Thoracic aorta (tissue), 2 donors: ENCODE results near the gene FGGY. TPM values are rescaled to one million over a fixed set of nuclear protein-coding genes. Genes with fewer than 3 reads are reported as not detected.
"Not testable (repeated sequence)": the region's sequence is repeated elsewhere in the genome, so short reads cannot be mapped to it uniquely, and the experiment has no call there.

Experiments used
- ATAC-seq: fragments of 150-250 bp; one replicate; pipeline ENCODE4 v1.8.0; 2017; ENCODE audit warnings: low read depth; ENCODE audit not compliant: insufficient number of reproducible peaks, low FRiP score
- DNase-seq: peaks from one replicate; pipeline ENCODE4 v3.0.0-alpha.2; 2020; ENCODE audit warnings: low spot score
- H3K27ac ChIP-seq, 2 donors: fragments of 200-600 bp; sonication (generic); 1 replicate in 1 of 2; 2 replicates in 1 of 2; pipeline ENCODE4 v1.5.1; 2016; ENCODE audit warnings: mild to moderate bottlenecking in 2 of 2, moderate library complexity in 2 of 2
- H3K27me3 ChIP-seq: fragments of 200-600 bp; sonication (generic); replicated peaks from 2 replicates; pipeline ENCODE4 v1.6.0; 2016; ENCODE audit warnings: mild to moderate bottlenecking; ENCODE audit not compliant: insufficient read depth
- H3K36me3 ChIP-seq: fragments of 200-600 bp; sonication (generic); one replicate; pipeline ENCODE4 v1.5.1; 2016
- H3K4me1 ChIP-seq, 2 donors: fragments of 200-600 bp; sonication (generic); 1 replicate in 1 of 2; 2 replicates in 1 of 2; pipeline versions ENCODE4 v1.5.1 to v1.6.0; 2016; ENCODE audit warnings: low read depth in 2 of 2, mild to moderate bottlenecking in 1 of 2; ENCODE audit not compliant: control insufficient read depth in 1 of 2
- H3K4me3 ChIP-seq: fragments of 200-600 bp; sonication (generic); 2 replicates; pipeline ENCODE4 v1.5.1; 2016; ENCODE audit warnings: mild to moderate bottlenecking
- H3K9me3 ChIP-seq: fragments of 200-600 bp; sonication (generic); 2 replicates; pipeline ENCODE4 v1.5.1; 2016
- total RNA-seq, 2 donors: library from RNA; depleted of rRNA; stranded (reverse); fragments of >200 nt; gene quantifications; one replicate each; pipeline versions ENCODE4 v1.1.0 to v1.2.3, GENCODE V29; 2016
- TF ChIP-seq, protein P1 (sequence below): fragments of 200-600 bp; sonication (generic); IDR thresholded peaks from one replicate; pipeline ENCODE4 v1.5.1; 2019; ENCODE audit warnings: antibody characterized with exemption

The FGGY gene
- total RNA-seq, 2 donors from 2014 or later = 6.5 to 9.9 TPM

- DNase-seq (no peak), ATAC-seq (no peak)
- no peaks in the 10 kb centered on the region for H3K9me3 ChIP-seq
- no peaks in the 10 kb centered on the region for H3K27me3 ChIP-seq
- TF ChIP-seq, protein P1, sequence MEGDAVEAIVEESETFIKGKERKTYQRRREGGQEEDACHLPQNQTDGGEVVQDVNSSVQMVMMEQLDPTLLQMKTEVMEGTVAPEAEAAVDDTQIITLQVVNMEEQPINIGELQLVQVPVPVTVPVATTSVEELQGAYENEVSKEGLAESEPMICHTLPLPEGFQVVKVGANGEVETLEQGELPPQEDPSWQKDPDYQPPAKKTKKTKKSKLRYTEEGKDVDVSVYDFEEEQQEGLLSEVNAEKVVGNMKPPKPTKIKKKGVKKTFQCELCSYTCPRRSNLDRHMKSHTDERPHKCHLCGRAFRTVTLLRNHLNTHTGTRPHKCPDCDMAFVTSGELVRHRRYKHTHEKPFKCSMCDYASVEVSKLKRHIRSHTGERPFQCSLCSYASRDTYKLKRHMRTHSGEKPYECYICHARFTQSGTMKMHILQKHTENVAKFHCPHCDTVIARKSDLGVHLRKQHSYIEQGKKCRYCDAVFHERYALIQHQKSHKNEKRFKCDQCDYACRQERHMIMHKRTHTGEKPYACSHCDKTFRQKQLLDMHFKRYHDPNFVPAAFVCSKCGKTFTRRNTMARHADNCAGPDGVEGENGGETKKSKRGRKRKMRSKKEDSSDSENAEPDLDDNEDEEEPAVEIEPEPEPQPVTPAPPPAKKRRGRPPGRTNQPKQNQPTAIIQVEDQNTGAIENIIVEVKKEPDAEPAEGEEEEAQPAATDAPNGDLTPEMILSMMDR = no peak
- peaks cover 5% of the 10 kb centered on the region in 2 donors for H3K4me1 ChIP-seq
- H3K36me3 ChIP-seq = no peaks in the 10 kb centered on the region
- no peak overlapping the region for H3K27ac ChIP-seq
- H3K4me3 ChIP-seq = no peak overlapping the region
Measured at GRCh38 chr1:59350521-59350920, 53.6 kb downstream of the FGGY start.

GRCh38 chr1:59352065-59352464 is 55.2 kb downstream of the FGGY start:
- TF ChIP-seq, protein P1 = no peak
- no peak for DNase-seq
- Histone ChIP-seq H3K27ac (no peak overlapping the region), H3K36me3 (no peaks in the 10 kb centered on the region), H3K27me3 (no peaks in the 10 kb centered on the region), H3K9me3 (no peaks in the 10 kb centered on the region), H3K4me3 (no peak overlapping the region), H3K4me1 (peaks cover 7 to 8% of the 10 kb centered on the region in 2 donors)
- ATAC-seq = no peak

DNA sequence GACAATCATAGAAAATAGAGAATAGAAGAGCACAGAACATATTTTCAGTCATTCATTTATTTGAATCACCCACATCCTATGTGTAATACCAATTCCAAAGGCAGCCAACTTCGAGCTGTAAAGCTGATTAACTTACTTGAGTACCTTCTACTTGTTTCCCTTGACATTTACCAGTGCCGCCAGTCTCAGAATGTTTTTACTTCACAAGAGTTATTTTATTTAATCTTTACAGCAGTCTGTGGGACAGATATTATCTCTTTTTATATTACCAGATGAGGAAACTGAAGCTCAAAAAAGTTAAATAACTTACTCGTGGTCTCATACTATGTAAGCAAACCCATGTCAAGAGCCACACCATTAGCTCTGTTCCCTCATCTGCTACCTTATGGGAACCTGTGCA is 56.6 kb downstream of the FGGY start:
- peaks cover 7 to 8% of the 10 kb centered on the region in 2 donors for H3K4me1 ChIP-seq
- TF ChIP-seq, protein P1 = no peak

DNA sequence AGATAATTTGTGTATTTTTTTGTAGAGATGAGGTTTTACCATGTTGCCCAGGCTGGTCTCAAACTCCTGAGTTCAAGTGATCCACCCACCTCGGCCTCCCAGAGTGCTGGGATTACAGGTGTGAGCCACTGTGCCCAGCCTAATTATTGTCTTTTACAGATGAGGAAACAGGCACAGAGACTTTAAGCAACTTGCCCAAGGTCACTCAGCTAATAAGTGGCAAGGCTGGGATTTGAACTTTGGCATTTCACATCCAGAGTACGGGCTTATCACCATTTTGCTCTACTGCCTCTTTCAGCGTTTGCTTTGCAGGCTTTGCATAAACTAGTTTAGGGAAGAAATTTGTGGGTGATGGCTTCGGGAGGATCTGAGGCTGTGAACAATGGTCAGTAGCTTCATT is 57.3 kb downstream of the FGGY start:
- H3K27me3 ChIP-seq, H3K9me3 ChIP-seq, DNase-seq, H3K27ac ChIP-seq, H3K36me3 ChIP-seq, H3K4me1 ChIP-seq, ATAC-seq, H3K4me3 ChIP-seq: not testable (repeated sequence)

More for the DNA sequence above, 56.6 kb downstream of the FGGY start:
- ATAC-seq (no peak), DNase-seq (no peak)
- no peak overlapping the region for H3K27ac ChIP-seq
- H3K27me3 ChIP-seq = no peaks in the 10 kb centered on the region
- no peak overlapping the region for H3K4me3 ChIP-seq
- no peaks in the 10 kb centered on the region for H3K9me3 ChIP-seq
- no peaks in the 10 kb centered on the region for H3K36me3 ChIP-seq

DNA sequence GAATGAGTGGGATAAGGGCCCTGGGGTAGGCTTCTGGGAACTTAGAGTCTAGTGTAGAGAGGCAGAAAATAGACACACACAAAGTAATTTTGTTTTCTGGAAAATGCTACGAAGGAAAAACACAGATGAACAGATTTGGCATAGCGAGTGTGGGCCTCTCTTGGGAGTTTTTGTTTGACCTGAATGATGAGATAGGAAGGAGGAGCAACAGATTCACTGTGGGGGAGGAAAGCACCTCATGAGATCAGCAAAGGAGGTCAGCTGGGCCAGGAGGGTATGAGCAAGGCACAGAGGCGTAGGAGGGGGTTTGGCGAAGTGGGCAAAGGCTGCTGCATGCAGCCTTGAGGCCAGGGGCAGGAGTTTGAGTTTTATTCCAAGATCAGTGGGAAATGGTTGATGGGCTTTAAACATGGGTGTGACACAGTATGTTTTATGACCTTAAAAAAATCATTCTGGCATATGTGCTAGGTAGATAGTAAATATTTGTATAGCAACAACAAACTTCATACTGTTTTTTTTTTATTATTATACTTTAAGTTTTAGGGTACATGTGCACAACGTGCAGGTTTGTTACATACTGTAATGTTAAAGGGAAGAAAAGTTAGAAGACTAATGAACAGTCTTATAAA is 57.9 kb downstream of the FGGY start:
- TF ChIP-seq, protein P1 = no peak
- no peak overlapping the region for H3K4me3 ChIP-seq
- ATAC-seq (no peak), DNase-seq (no peak)
- peaks cover 7 to 8% of the 10 kb centered on the region in 2 donors for H3K4me1 ChIP-seq
- H3K27ac ChIP-seq = no peak overlapping the region
- H3K27me3 ChIP-seq = no peaks in the 10 kb centered on the region
- H3K9me3 ChIP-seq = no peaks in the 10 kb centered on the region
- no peaks in the 10 kb centered on the region for H3K36me3 ChIP-seq

GRCh38 chr1:59355361-59355760 is 58.5 kb downstream of the FGGY start:
- H3K36me3 ChIP-seq = no peaks in the 10 kb centered on the region
- ATAC-seq (no peak), DNase-seq (no peak)
- H3K27me3 ChIP-seq = no peaks in the 10 kb centered on the region
- no peaks in the 10 kb centered on the region for H3K9me3 ChIP-seq
- H3K27ac ChIP-seq = no peak overlapping the region
- TF ChIP-seq, protein P1 = no peak
- H3K4me1 ChIP-seq = peaks cover 7 to 8% of the 10 kb centered on the region in 2 donors
- no peak overlapping the region for H3K4me3 ChIP-seq
